HepG2 (cell line): ENCODE results near the gene FXR2. TPM values are rescaled to one million over a fixed set of nuclear protein-coding genes. Genes with fewer than 3 reads are reported as not detected.

Experiments
- ATAC-seq: fragments of 200-7000 bp; cut with Tn5 transposase; 3 replicates; pipeline ENCODE4 v1.9.1; 2020; ENCODE audit warnings: mild to moderate bottlenecking, moderate library complexity
- BruUV-seq: library from RNA; stranded (reverse); fragments of 400-500 nt; replicated peaks from 2 replicates; lab custom pipeline; 2021; lab: Mats Ljungman, UMichigan
- CTCF ChIA-PET: fragments of 300-600 bp; formaldehyde crosslinking; extraction: SDS; loops from one replicate; lab custom pipeline; 2021; ENCODE audit warnings: low total read pairs, inconsistent platforms, low intra/inter-chr PET ratio; lab: Yijun Ruan, JAX
- POLR2A ChIA-PET: fragments of 350-600 bp; sonication (Branson Sonifier 250); formaldehyde crosslinking; loops from one replicate; lab custom pipeline; 2020; ENCODE audit warnings: antibody characterized with exemption, inconsistent platforms; lab: Yijun Ruan, JAX
- DNase-seq: peaks from one replicate; pipeline ENCODE4 v3.0.0-alpha.2; 2015; ENCODE audit warnings: low spot score
- FAIRE-seq: peaks from 3 replicates; lab custom pipeline; 2011; peaks lifted over from hg19 to GRCh38; lab: Jason Lieb, UNC
- H2AFZ ChIP-seq: one replicate; pipeline ENCODE4 v1.6.1; 2011; ENCODE audit warnings: low read length, inconsistent platforms
- H3K27ac ChIP-seq: fragments of 300-600 bp; 3 replicates; pipeline ENCODE4 v1.8.0; 2011; ENCODE audit warnings: mixed run types, mild to moderate bottlenecking, mixed read lengths, low read length, inconsistent platforms; ENCODE audit not compliant: insufficient read depth; ENCODE audit errors: extremely low read length
- H3K27me3 ChIP-seq, 2 experiments: fragments of 200-600 bp in 1 of 2; 2 replicates in 1 of 2; 3 replicates in 1 of 2; pipeline versions ENCODE4 v1.6.0 to v1.8.0; 2011; ENCODE audit warnings: low read length in 2 of 2, mild to moderate bottlenecking in 2 of 2, moderate library complexity in 2 of 2, inconsistent platforms in 1 of 2; ENCODE audit not compliant: insufficient read depth in 2 of 2, control insufficient read depth in 1 of 2
- H3K36me3 ChIP-seq, 2 experiments: fragments of 200-600 bp in 1 of 2; replicated peaks in 1 of 2; 2 replicates in 1 of 2; 3 replicates in 1 of 2; pipeline versions ENCODE4 v1.5.1 to v1.8.0; 2011; ENCODE audit warnings: low read length in 2 of 2, inconsistent platforms in 1 of 2; ENCODE audit not compliant: insufficient read depth in 2 of 2, control insufficient read depth in 1 of 2
- H3K4me1 ChIP-seq: 2 replicates; pipeline ENCODE4 v1.5.1; 2012; ENCODE audit warnings: low read length, inconsistent platforms; ENCODE audit not compliant: insufficient read depth
- H3K4me2 ChIP-seq: 2 replicates; pipeline ENCODE4 v1.6.0; 2011; ENCODE audit warnings: low read depth, low read length, inconsistent platforms
- H3K4me3 ChIP-seq, 3 experiments: fragments of 200-600 bp in 1 of 3; sonication (generic), shearing (Covaris generic) in 1 of 3; replicated peaks in 1 of 3; 2 replicates each; pipeline ENCODE4 v1.5.1; 2011 to 2016; ENCODE audit warnings: low read length in 3 of 3, inconsistent platforms in 2 of 3, low read depth in 2 of 3, mild to moderate bottlenecking in 2 of 3, control low read depth in 1 of 3, mixed read lengths in 1 of 3; ENCODE audit not compliant: insufficient read depth in 1 of 3
- H3K79me2 ChIP-seq: one replicate; pipeline ENCODE4 v1.6.1; 2011; ENCODE audit warnings: low read length, inconsistent platforms; ENCODE audit not compliant: insufficient read depth
- H3K9ac ChIP-seq: 2 replicates; pipeline ENCODE4 v1.6.0; 2011; ENCODE audit warnings: mild to moderate bottlenecking, low read depth, low read length, inconsistent platforms; ENCODE audit not compliant: insufficient read depth
- H3K9me3 ChIP-seq: 2 replicates; pipeline ENCODE4 v1.5.1; 2012; ENCODE audit warnings: mild to moderate bottlenecking, low read length
- H4K20me1 ChIP-seq: 2 replicates; pipeline ENCODE4 v1.6.0; 2011; ENCODE audit warnings: inconsistent platforms, mild to moderate bottlenecking, low read length, moderate library complexity; ENCODE audit not compliant: insufficient read depth
- ADNP ChIP-seq: sonication (generic); formaldehyde crosslinking; IDR thresholded peaks from 2 replicates; pipeline ENCODE4 v1.4.0; 2020; ENCODE audit warnings: missing genetic modification reagents
- DBP ChIP-seq: sonication (generic); formaldehyde crosslinking; IDR thresholded peaks from 2 replicates; pipeline ENCODE4 v1.4.0; 2020; ENCODE audit warnings: missing genetic modification reagents; ENCODE audit errors: not compliant biosample characterization
- HES4 ChIP-seq: sonication (generic); formaldehyde crosslinking; IDR thresholded peaks from 2 replicates; pipeline ENCODE4 v1.9.0; 2021; ENCODE audit warnings: mild to moderate bottlenecking, missing genetic modification reagents, borderline replicate concordance
- JDP2 ChIP-seq: sonication (generic); formaldehyde crosslinking; IDR thresholded peaks from 2 replicates; pipeline ENCODE4 v1.8.1; 2022; ENCODE audit warnings: missing genetic modification reagents, borderline replicate concordance
- JUN ChIP-seq: sonication (generic); formaldehyde crosslinking; IDR thresholded peaks from 2 replicates; pipeline ENCODE4 v1.4.0; 2020; ENCODE audit warnings: mild to moderate bottlenecking, missing genetic modification reagents
- KAT7 ChIP-seq: IDR thresholded peaks from 2 replicates; pipeline ENCODE4 v1.6.1; 2018; ENCODE audit warnings: borderline replicate concordance, missing compliant biosample characterization
- RELA ChIP-seq: sonication (generic); formaldehyde crosslinking; IDR thresholded peaks from 2 replicates; pipeline ENCODE4 v1.4.0; 2020; ENCODE audit warnings: missing genetic modification reagents
- SIX4 ChIP-seq: sonication (generic); formaldehyde crosslinking; IDR thresholded peaks from 2 replicates; pipeline ENCODE4 v1.4.0; 2020; ENCODE audit warnings: missing genetic modification reagents
- SMARCC2 ChIP-seq: fragments of 450-650 bp; IDR thresholded peaks from 2 replicates; pipeline ENCODE4 v1.6.1; 2017; ENCODE audit warnings: antibody characterized with exemption, mild to moderate bottlenecking
- STAG1 ChIP-seq: sonication (generic); formaldehyde crosslinking; IDR thresholded peaks from 2 replicates; pipeline ENCODE4 v1.4.0; 2020; ENCODE audit warnings: missing genetic modification reagents
- TCF12 ChIP-seq, 2 experiments: fragments of 450-650 bp in 1 of 2; sonication (generic) in 1 of 2; formaldehyde crosslinking in 1 of 2; IDR thresholded peaks; 2 replicates each; pipeline versions ENCODE4 v1.6.1 to v1.8.0; 2017 to 2022; ENCODE audit warnings: antibody characterized with exemption in 1 of 2, mild to moderate bottlenecking in 1 of 2, missing genetic modification reagents in 1 of 2, moderate library complexity in 1 of 2
- THAP11 ChIP-seq: IDR thresholded peaks from 2 replicates; pipeline ENCODE4 v1.6.1; 2016; ENCODE audit warnings: missing biosample characterization, missing genetic modification reagents
- ZFP82 ChIP-seq: sonication (generic); formaldehyde crosslinking; IDR thresholded peaks from 2 replicates; pipeline ENCODE4 v1.5.1; 2020; ENCODE audit warnings: mild to moderate bottlenecking, missing genetic modification reagents, borderline replicate concordance
- ZIK1 ChIP-seq: sonication (generic); formaldehyde crosslinking; IDR thresholded peaks from 2 replicates; pipeline ENCODE4 v1.5.0; 2020; ENCODE audit warnings: mild to moderate bottlenecking, low read depth, missing genetic modification reagents, borderline replicate concordance
- ZNF136 ChIP-seq: sonication (generic); formaldehyde crosslinking; IDR thresholded peaks from 2 replicates; pipeline ENCODE4 v1.8.1; 2022; ENCODE audit warnings: low read depth, mild to moderate bottlenecking, moderate library complexity, missing genetic modification reagents
- ZNF260 ChIP-seq: sonication (generic); formaldehyde crosslinking; IDR thresholded peaks from 2 replicates; pipeline ENCODE4 v1.4.0; 2020; ENCODE audit warnings: missing genetic modification reagents, low read depth, mild to moderate bottlenecking, borderline replicate concordance
- ZNF30 ChIP-seq: sonication (generic); formaldehyde crosslinking; IDR thresholded peaks from 2 replicates; pipeline ENCODE4 v1.5.0; 2020; ENCODE audit warnings: mild to moderate bottlenecking, missing genetic modification reagents
- ZNF343 ChIP-seq: sonication (generic); formaldehyde crosslinking; IDR thresholded peaks from 2 replicates; pipeline ENCODE4 v1.4.0; 2020; ENCODE audit warnings: mild to moderate bottlenecking, missing genetic modification reagents
- ZNF839 ChIP-seq: sonication (generic); formaldehyde crosslinking; IDR thresholded peaks from 2 replicates; pipeline ENCODE4 v1.4.0; 2020; ENCODE audit warnings: missing genetic modification reagents, mild to moderate bottlenecking, borderline replicate concordance
- ZSCAN30 ChIP-seq: sonication (generic); formaldehyde crosslinking; IDR thresholded peaks from 2 replicates; pipeline ENCODE4 v1.5.0; 2020; ENCODE audit warnings: mild to moderate bottlenecking, missing genetic modification reagents
- WGBS: methylation state at CpG from one replicate; pipeline ENCODE4 v1.1.6; 2017; ENCODE audit warnings: low lambda C conversion rate; 5-methylcytosine and 5-hydroxymethylcytosine counted together
- in situ Hi-C: cut with HindIII; loops from 2 replicates; pipeline ENCODE4 v1.10.0; 2017; ENCODE audit warnings: low pct_unique_long_range_greater_than_20kb; ENCODE audit not compliant: extremely low pct_ligation_motif_present
- intact Hi-C: fragments of 100-400 bp; cut with micrococcal nuclease; formaldehyde crosslinking; loops from one replicate; pipeline ENCODE4 v1.10.0; 2022; ENCODE audit not compliant: unreplicated experiment
- polyA plus RNA-seq, 8 experiments: library from polyadenylated mRNA; depleted of rRNA in 3 of 8; stranded (reverse) in 7 of 8; unstranded in 1 of 8; fragments of >200 nt; fragmentation: Illumina TruSeq in 4 of 8; extraction: Trizol in 4 of 8; gene quantifications; 2 replicates each; pipeline versions ENCODE4 v1.2.1 to v1.2.3, GENCODE V29; 2011 to 2016; ENCODE audit warnings: low read depth in 4 of 8, missing spikeins in 1 of 8, mixed read lengths in 1 of 8; ENCODE audit not compliant: insufficient read depth in 1 of 8
- total RNA-seq, 5 experiments: library from RNA; depleted of rRNA; stranded (reverse); fragments of >200 nt; fragmentation: Illumina TruSeq; extraction: Trizol; gene quantifications; 2 replicates each; pipeline ENCODE4 v1.2.3, GENCODE V29; 2016; ENCODE audit warnings: low read depth in 1 of 5
- TF ChIP-seq, protein P1 (sequence below): sonication (generic); formaldehyde crosslinking; IDR thresholded peaks from 2 replicates; pipeline ENCODE4 v1.8.1; 2022; ENCODE audit warnings: low read depth, mild to moderate bottlenecking, missing genetic modification reagents

The FXR2 gene
- total and polyA plus RNA-seq, 2 of the 13 experiments (the other 11 are each of a cell fraction or from before 2014, with no cell fraction given), result 20.9 to 24.4 TPM

- no peaks in the 10 kb centered on the region for H4K20me1 ChIP-seq
- no peaks in the 10 kb centered on the region for H3K36me3 ChIP-seq
- H3K27me3 ChIP-seq, result no peaks in the 10 kb centered on the region; a peak in 1 of 5 replicates
- H3K27ac ChIP-seq, result peak within 1 kb of the TSS; percentile 96
- ChIA-PET CTCF (no interaction called here), POLR2A (interaction anchor here (0.7 to 3.2 kb wide), 26 partner anchors 9 to 592 kb away, joined by 3 to 63 read pairs (median 5); partner anchors contain the start of genes ATP1B2, CD68, FXR2 and MPDU1)
- H3K4me2 ChIP-seq, result peak within 1 kb of the TSS; percentile 90
- H3K9ac ChIP-seq, result peak within 1 kb of the TSS; percentile 92
- peaks cover 15% of the 10 kb centered on the region for H3K79me2 ChIP-seq
- H3K4me3 ChIP-seq, result peak within 1 kb of the TSS; percentile 82 to 92 (median 89)
- WGBS, result under 1% methylated on average over 27 of the region's 54 CpGs
- H3K4me1 ChIP-seq, result peaks cover 73% of the 10 kb centered on the region
- FAIRE-seq (peak; percentile 83), ATAC-seq (peak; percentile 85), DNase-seq (peak; percentile 95)
- no peak within 1 kb of the TSS for H2AFZ ChIP-seq
- H3K9me3 ChIP-seq, result no peaks in the 10 kb centered on the region
- no TSS peak for BruUV-seq
- in situ Hi-C loops, result no loop called here
- intact Hi-C loops, result no loop called here
- TF ChIP-seq ZSCAN30 (CRISPR knock-in tag) (no peak), DBP (CRISPR knock-in tag) (no peak), ZNF839 (no peak), ZNF136 (no peak), ZFP82 (peak; percentile 37; the same call in 1 of the 2 replicates), RELA (CRISPR knock-in tag) (no peak), JUN (no peak), ADNP (CRISPR knock-in tag) (no peak), JDP2 (CRISPR knock-in tag) (no peak), ZNF343 (CRISPR knock-in tag) (no peak; the same call in 1 of the 2 replicates), SIX4 (0 out of 2 replicates have a peak, but pooled peaks have one; percentile 37), ZIK1 (CRISPR knock-in tag) (no peak), SMARCC2 (no peak), THAP11 (CRISPR knock-in tag) (no peak), TCF12 (IDR thresholded peaks at IDR 0.05) (no peak), TCF12 (CRISPR knock-in tag; IDR thresholded peaks at IDR 0.05) (no peak), HES4 (CRISPR knock-in tag) (no peak), ZNF260 (no peak), KAT7 (CRISPR knock-in tag) (peak; percentile 68; the same call in 1 of the 2 replicates), ZNF30 (CRISPR knock-in tag) (no peak), STAG1 (CRISPR knock-in tag) (no peak)
- TF ChIP-seq, protein P1, sequence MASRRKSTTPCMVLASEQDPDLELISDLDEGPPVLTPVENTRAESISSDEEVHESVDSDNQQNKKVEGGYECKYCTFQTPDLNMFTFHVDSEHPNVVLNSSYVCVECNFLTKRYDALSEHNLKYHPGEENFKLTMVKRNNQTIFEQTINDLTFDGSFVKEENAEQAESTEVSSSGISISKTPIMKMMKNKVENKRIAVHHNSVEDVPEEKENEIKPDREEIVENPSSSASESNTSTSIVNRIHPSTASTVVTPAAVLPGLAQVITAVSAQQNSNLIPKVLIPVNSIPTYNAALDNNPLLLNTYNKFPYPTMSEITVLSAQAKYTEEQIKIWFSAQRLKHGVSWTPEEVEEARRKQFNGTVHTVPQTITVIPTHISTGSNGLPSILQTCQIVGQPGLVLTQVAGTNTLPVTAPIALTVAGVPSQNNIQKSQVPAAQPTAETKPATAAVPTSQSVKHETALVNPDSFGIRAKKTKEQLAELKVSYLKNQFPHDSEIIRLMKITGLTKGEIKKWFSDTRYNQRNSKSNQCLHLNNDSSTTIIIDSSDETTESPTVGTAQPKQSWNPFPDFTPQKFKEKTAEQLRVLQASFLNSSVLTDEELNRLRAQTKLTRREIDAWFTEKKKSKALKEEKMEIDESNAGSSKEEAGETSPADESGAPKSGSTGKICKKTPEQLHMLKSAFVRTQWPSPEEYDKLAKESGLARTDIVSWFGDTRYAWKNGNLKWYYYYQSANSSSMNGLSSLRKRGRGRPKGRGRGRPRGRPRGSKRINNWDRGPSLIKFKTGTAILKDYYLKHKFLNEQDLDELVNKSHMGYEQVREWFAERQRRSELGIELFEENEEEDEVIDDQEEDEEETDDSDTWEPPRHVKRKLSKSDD, result peak; percentile 38; the same call in 1 of the 2 replicates
Measured at GRCh38 chr17:7627250-7628121, 12.8 kb upstream of the FXR2 start, which contains the start of gene SAT2. SAT2 (minus strand) TSS chr17:7627821; CDS start chr17:7627635, 186 bp downstream.
